ENCODE data around the gene HGD.

Gene HGD

DNA sequence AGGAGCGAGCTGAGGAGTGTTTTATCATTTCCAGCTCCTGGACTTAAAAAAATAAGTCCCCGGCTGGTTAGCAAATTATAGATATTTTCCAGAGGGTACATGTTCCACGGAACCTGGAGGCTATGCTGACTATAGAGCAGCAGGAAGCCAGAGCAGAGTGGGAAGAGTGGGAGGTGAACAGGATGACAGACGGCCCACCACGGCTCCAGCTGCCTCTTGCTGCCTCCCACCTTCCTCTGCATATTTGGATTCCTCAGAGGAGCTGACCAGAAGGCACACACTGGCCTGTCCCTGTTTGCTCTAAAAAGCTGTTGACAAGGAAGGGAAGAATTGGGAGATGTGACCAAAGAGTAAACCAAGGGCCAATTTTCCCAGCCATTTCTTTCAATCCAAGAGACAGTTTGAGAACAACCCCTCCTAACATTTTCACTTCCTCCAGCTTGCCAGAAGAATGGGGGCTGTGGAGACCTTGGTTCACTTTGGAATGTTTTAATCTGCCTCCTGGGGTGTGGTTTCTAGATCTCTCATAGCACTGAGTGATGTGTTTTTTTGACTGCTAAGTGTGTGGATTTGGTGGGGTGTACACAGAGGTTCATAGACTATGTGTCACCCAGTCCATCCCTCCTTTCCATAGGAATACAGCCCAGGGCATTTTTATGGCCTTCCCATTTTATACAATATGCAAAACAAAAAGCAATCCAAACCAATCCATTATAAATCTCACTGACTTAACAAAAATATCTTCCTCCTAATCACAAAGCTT is 36.8 kb downstream of the HGD start:
- TF ChIP-seq SIN3A (IDR thresholded peaks at IDR 0.05; ENCODE audit: borderline replicate concordance, insufficient read depth, low read length) (no peak), TAF1 (IDR thresholded peaks at IDR 0.05; ENCODE audit: borderline replicate concordance, insufficient read depth, low read length) (no peak), FOXP2 (optimal IDR thresholded peaks at IDR 0.05; ENCODE audit: borderline replicate concordance, extremely low read depth, extremely low read length, insufficient read depth) (peak; percentile 25)

DNA sequence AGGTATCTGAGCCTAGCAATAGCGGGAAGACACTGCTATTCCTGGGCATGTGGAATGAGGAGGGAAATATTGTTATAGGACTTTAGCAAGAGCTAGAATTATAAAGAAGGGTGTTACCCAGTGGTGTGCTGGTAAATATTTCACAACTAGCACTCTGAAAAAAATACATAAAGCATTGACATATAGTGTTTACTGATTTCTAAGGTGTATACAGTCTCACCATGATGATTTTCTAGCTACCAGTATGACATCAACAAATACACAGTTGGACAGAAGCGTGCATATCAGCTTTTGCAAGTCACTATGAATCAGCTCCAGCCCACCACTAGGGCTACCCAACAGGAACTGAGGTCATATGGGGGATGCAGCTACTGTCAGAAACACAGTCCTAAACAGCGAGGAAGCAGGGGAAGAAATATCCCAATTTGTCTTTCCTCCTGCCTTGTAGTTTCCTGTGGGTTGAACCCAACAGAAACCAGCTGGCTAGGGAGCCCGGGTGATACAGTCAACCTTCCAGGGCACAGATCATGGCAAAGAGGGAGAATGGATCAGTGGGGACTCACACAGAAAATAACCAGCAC is 39.6 kb downstream of the HGD start:
- TF ChIP-seq, protein P1, sequence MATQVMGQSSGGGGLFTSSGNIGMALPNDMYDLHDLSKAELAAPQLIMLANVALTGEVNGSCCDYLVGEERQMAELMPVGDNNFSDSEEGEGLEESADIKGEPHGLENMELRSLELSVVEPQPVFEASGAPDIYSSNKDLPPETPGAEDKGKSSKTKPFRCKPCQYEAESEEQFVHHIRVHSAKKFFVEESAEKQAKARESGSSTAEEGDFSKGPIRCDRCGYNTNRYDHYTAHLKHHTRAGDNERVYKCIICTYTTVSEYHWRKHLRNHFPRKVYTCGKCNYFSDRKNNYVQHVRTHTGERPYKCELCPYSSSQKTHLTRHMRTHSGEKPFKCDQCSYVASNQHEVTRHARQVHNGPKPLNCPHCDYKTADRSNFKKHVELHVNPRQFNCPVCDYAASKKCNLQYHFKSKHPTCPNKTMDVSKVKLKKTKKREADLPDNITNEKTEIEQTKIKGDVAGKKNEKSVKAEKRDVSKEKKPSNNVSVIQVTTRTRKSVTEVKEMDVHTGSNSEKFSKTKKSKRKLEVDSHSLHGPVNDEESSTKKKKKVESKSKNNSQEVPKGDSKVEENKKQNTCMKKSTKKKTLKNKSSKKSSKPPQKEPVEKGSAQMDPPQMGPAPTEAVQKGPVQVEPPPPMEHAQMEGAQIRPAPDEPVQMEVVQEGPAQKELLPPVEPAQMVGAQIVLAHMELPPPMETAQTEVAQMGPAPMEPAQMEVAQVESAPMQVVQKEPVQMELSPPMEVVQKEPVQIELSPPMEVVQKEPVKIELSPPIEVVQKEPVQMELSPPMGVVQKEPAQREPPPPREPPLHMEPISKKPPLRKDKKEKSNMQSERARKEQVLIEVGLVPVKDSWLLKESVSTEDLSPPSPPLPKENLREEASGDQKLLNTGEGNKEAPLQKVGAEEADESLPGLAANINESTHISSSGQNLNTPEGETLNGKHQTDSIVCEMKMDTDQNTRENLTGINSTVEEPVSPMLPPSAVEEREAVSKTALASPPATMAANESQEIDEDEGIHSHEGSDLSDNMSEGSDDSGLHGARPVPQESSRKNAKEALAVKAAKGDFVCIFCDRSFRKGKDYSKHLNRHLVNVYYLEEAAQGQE (IDR thresholded peaks at IDR 0.05; ENCODE audit: insufficient read depth in 1 of 2, low read depth in 2 of 2, low read length in 2 of 2) = no peak

DNA sequence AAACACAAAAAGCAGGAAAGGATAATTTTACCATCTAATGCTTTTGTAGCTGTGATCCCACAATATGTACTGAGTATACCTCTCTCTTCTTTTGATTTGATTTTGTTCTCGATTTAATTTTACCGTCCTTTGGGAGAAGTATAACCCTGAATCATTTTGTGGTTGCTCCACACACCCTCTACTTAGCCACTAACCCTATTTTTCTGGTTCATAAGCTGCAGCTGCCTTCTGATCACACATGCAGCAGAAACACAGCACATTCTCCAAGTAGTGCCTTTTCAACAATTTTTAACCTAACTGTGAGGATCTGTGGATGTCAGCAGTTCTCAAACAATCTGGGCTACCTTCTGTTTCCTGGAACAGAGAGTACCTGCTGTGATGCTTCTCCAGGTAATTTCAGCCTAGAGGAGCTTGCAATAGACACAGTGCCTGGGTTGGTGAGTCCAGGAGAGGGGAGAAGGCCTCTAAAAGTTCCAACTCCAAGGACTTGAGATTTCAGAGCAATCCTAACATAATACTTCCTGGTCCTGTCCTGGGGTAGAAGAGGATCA is 40.3 kb downstream of the HGD start:
- TF ChIP-seq TAF1 (IDR thresholded peaks at IDR 0.05; ENCODE audit: borderline replicate concordance, insufficient read depth, low read length) (no peak), SIN3A (IDR thresholded peaks at IDR 0.05; ENCODE audit: borderline replicate concordance, insufficient read depth, low read length) (no peak), POLR2AphosphoS5 (IDR thresholded peaks at IDR 0.05; ENCODE audit: low read depth, low read length) (no peak), FOXP2 (optimal IDR thresholded peaks at IDR 0.05; ENCODE audit: borderline replicate concordance, extremely low read depth, extremely low read length, insufficient read depth) (no peak)
- TF ChIP-seq, protein P1 (IDR thresholded peaks at IDR 0.05; ENCODE audit: insufficient read depth in 1 of 2, low read depth in 2 of 2, low read length in 2 of 2) = no peak

DNA sequence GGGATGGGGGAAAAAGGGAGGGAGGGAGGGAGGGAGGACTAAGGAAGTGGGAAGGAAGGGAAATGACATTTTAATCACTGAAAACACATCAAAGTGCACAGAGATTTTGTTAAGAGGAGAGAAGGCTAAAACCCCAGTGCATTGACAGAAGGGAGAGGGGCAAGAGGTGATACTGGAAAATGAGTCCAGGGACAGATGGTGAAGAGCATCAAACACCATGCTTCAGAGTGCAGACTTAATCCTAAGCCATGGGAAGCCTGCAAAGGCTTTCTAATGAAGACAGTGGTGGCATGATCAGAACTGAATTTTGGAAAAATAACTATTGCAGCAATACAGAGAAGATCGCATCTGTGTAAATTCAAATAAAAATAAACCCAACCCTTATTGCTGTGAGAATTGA is 41.8 kb downstream of the HGD start:
- TF ChIP-seq TAF1 (IDR thresholded peaks at IDR 0.05; ENCODE audit: borderline replicate concordance, insufficient read depth, low read length) (no peak), POLR2AphosphoS5 (IDR thresholded peaks at IDR 0.05; ENCODE audit: low read depth, low read length) (no peak)

DNA sequence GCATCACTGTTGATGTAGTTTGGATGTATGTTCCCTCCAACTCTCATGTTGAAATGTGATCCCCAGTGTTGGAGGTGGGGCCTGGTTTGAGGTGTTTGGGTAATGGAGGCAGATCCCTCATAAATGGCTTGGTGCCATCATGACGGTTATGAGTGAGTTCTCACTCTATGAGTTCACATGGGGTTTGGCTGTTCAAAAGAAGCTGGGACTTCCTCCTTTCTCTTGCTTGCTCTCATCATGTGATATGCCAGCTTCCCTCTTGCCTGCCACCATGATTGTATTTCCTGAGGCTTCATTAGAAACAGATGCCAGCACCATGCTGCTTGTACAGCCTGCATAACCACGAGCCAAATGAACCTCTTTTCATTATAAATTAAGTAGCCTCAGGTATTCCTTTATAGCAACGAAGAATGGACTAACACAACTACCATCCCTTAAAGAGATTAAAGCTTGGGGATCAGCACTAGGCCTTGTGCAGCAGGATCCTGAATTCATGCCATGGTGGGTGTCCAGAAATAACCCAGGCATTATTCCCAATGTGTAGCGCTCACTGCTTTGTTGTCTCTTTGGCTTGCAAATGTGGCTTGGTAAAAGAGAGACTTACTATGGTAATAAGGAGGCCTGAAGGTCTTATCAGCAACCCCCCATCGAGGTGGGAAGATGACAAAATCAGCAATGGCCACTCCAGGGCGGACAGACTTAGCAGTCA is 44.0 kb downstream of the HGD start:
- TF ChIP-seq POLR2AphosphoS5 (IDR thresholded peaks at IDR 0.05; ENCODE audit: low read depth, low read length) (no peak), TAF1 (IDR thresholded peaks at IDR 0.05; ENCODE audit: borderline replicate concordance, insufficient read depth, low read length) (no peak), SIN3A (IDR thresholded peaks at IDR 0.05; ENCODE audit: borderline replicate concordance, insufficient read depth, low read length) (no peak), FOXP2 (optimal IDR thresholded peaks at IDR 0.05; ENCODE audit: borderline replicate concordance, extremely low read depth, extremely low read length, insufficient read depth) (no peak)
- TF ChIP-seq, protein P1 (IDR thresholded peaks at IDR 0.05; ENCODE audit: insufficient read depth in 1 of 2, low read depth in 2 of 2, low read length in 2 of 2) = no peak
